HepG2 (cell line): ENCODE measurements around the gene FOXRED2. TPM values are rescaled to one million over a fixed set of nuclear protein-coding genes. Genes with fewer than 3 reads are reported as not detected.

ENCODE experiments used
- ATAD3A ChIP-seq: sonication (generic); formaldehyde crosslinking; IDR thresholded peaks from 2 replicates; pipeline ENCODE4 v1.4.0; 2020; ENCODE audit warnings: missing genetic modification reagents
- BRD4 ChIP-seq: sonication (generic); formaldehyde crosslinking; IDR thresholded peaks from 2 replicates; pipeline ENCODE4 v1.4.0; 2020; ENCODE audit warnings: missing genetic modification reagents
- FOXK2 ChIP-seq: fragments of 450-650 bp; IDR thresholded peaks from 2 replicates; pipeline ENCODE4 v1.6.1; 2016
- GATAD1 ChIP-seq: IDR thresholded peaks from 2 replicates; pipeline ENCODE4 v1.6.1; 2016; ENCODE audit warnings: missing genetic modification reagents, missing compliant biosample characterization
- HDAC2 ChIP-seq: sonication (generic); formaldehyde crosslinking; IDR thresholded peaks from 2 replicates; pipeline ENCODE4 v1.4.0; 2020; ENCODE audit warnings: missing genetic modification reagents
- JDP2 ChIP-seq: sonication (generic); formaldehyde crosslinking; IDR thresholded peaks from 2 replicates; pipeline ENCODE4 v1.8.1; 2022; ENCODE audit warnings: missing genetic modification reagents, borderline replicate concordance
- KAT7 ChIP-seq: IDR thresholded peaks from 2 replicates; pipeline ENCODE4 v1.6.1; 2018; ENCODE audit warnings: borderline replicate concordance, missing compliant biosample characterization
- LCORL ChIP-seq, 2 experiments: fragments of 450-650 bp in 1 of 2; sonication (generic) in 1 of 2; formaldehyde crosslinking in 1 of 2; IDR thresholded peaks; 2 replicates each; pipeline versions ENCODE4 v1.5.0 to v1.6.1; 2017 to 2020; ENCODE audit warnings: antibody characterized with exemption in 1 of 2, missing genetic modification reagents in 1 of 2
- MAFK ChIP-seq, 2 experiments: IDR thresholded peaks in 1 of 2; conservative IDR thresholded peaks in 1 of 2; 2 replicates each; pipeline ENCODE4 v1.6.1; 2011; ENCODE audit warnings: improper control_type of control experiment in 2 of 2, low read length in 2 of 2
- NCOA5 ChIP-seq: sonication (generic); formaldehyde crosslinking; IDR thresholded peaks from 2 replicates; pipeline ENCODE4 v1.4.0; 2020; ENCODE audit warnings: missing genetic modification reagents
- NFE2L1 ChIP-seq: sonication (generic); formaldehyde crosslinking; IDR thresholded peaks from 2 replicates; pipeline ENCODE4 v1.4.0; 2020; ENCODE audit warnings: missing genetic modification reagents, mild to moderate bottlenecking, borderline replicate concordance
- NONO ChIP-seq, 2 experiments: fragments of 450-650 bp in 1 of 2; sonication (generic) in 1 of 2; formaldehyde crosslinking in 1 of 2; IDR thresholded peaks in 1 of 2; conservative IDR thresholded peaks in 1 of 2; 2 replicates each; pipeline versions ENCODE4 v1.6.1 to v1.8.0; 2017 to 2022; ENCODE audit warnings: mild to moderate bottlenecking in 1 of 2, missing genetic modification reagents in 1 of 2, moderate library complexity in 1 of 2
- NR2C2 ChIP-seq: sonication (generic); formaldehyde crosslinking; IDR thresholded peaks from 2 replicates; pipeline ENCODE4 v1.4.0; 2020; ENCODE audit warnings: missing genetic modification reagents, mild to moderate bottlenecking, moderate library complexity, borderline replicate concordance
- SMYD3 ChIP-seq: sonication (generic); formaldehyde crosslinking; IDR thresholded peaks from 2 replicates; pipeline ENCODE4 v1.8.1; 2023; ENCODE audit warnings: mild to moderate bottlenecking, missing genetic modification reagents
- SNAPC2 ChIP-seq: sonication (generic); formaldehyde crosslinking; IDR thresholded peaks from 2 replicates; pipeline ENCODE4 v1.8.1; 2022; ENCODE audit warnings: mild to moderate bottlenecking, missing genetic modification reagents
- SPEN ChIP-seq: sonication (generic); formaldehyde crosslinking; IDR thresholded peaks from 2 replicates; pipeline ENCODE4 v1.5.1; 2020; ENCODE audit warnings: low read depth, mild to moderate bottlenecking, missing genetic modification reagents
- WIZ ChIP-seq: sonication (generic); formaldehyde crosslinking; IDR thresholded peaks from 2 replicates; pipeline ENCODE4 v1.5.1; 2020; ENCODE audit warnings: mild to moderate bottlenecking, missing genetic modification reagents
- ZFP36L2 ChIP-seq: sonication (generic); formaldehyde crosslinking; IDR thresholded peaks from 2 replicates; pipeline ENCODE4 v1.4.0; 2020; ENCODE audit warnings: missing genetic modification reagents
- ZFP37 ChIP-seq: sonication (generic); formaldehyde crosslinking; IDR thresholded peaks from 2 replicates; pipeline ENCODE4 v1.4.0; 2020; ENCODE audit warnings: missing genetic modification reagents, borderline replicate concordance
- ZNF12 ChIP-seq: sonication (generic); formaldehyde crosslinking; IDR thresholded peaks from 2 replicates; pipeline ENCODE4 v1.5.0; 2020; ENCODE audit warnings: missing genetic modification reagents
- ZNF121 ChIP-seq: sonication (generic); formaldehyde crosslinking; IDR thresholded peaks from 2 replicates; pipeline ENCODE4 v1.5.0; 2020; ENCODE audit warnings: mild to moderate bottlenecking, missing genetic modification reagents
- ZNF235 ChIP-seq: sonication (generic); formaldehyde crosslinking; IDR thresholded peaks from 2 replicates; pipeline ENCODE4 v1.8.1; 2023; ENCODE audit warnings: mild to moderate bottlenecking, missing genetic modification reagents, borderline replicate concordance
- ZNF256 ChIP-seq: sonication (generic); formaldehyde crosslinking; conservative IDR thresholded peaks from 2 replicates; pipeline ENCODE4 v1.4.0; 2020; ENCODE audit warnings: missing genetic modification reagents
- ZSCAN12 ChIP-seq: sonication (generic); formaldehyde crosslinking; IDR thresholded peaks from 2 replicates; pipeline ENCODE4 v1.9.0; 2021; ENCODE audit warnings: mild to moderate bottlenecking, missing genetic modification reagents
- polyA plus RNA-seq, 8 experiments: library from polyadenylated mRNA; depleted of rRNA in 3 of 8; stranded (reverse) in 7 of 8; unstranded in 1 of 8; fragments of >200 nt; fragmentation: Illumina TruSeq in 4 of 8; extraction: Trizol in 4 of 8; gene quantifications; 2 replicates each; pipeline versions ENCODE4 v1.2.1 to v1.2.3, GENCODE V29; 2011 to 2016; ENCODE audit warnings: low read depth in 4 of 8, missing spikeins in 1 of 8, mixed read lengths in 1 of 8; ENCODE audit not compliant: insufficient read depth in 1 of 8
- total RNA-seq, 5 experiments: library from RNA; depleted of rRNA; stranded (reverse); fragments of >200 nt; fragmentation: Illumina TruSeq; extraction: Trizol; gene quantifications; 2 replicates each; pipeline ENCODE4 v1.2.3, GENCODE V29; 2016; ENCODE audit warnings: low read depth in 1 of 5
- TF ChIP-seq, protein P1 (sequence below): sonication (generic); formaldehyde crosslinking; IDR thresholded peaks from 2 replicates; pipeline ENCODE4 v1.4.0; 2020; ENCODE audit warnings: missing genetic modification reagents
- TF ChIP-seq, protein P2 (sequence below): sonication (generic); formaldehyde crosslinking; IDR thresholded peaks from 2 replicates; pipeline ENCODE4 v1.8.1; 2022; ENCODE audit warnings: mild to moderate bottlenecking, missing genetic modification reagents
- TF ChIP-seq, protein P3 (sequence below): sonication (generic); formaldehyde crosslinking; IDR thresholded peaks from 2 replicates; pipeline ENCODE4 v1.5.0; 2020; ENCODE audit warnings: missing genetic modification reagents, mild to moderate bottlenecking, borderline replicate concordance

The FOXRED2 gene
- total and polyA plus RNA-seq, 2 of the 13 experiments (the other 11 are each of a cell fraction or from before 2014, with no cell fraction given): 9.3 to 28.1 TPM

DNA sequence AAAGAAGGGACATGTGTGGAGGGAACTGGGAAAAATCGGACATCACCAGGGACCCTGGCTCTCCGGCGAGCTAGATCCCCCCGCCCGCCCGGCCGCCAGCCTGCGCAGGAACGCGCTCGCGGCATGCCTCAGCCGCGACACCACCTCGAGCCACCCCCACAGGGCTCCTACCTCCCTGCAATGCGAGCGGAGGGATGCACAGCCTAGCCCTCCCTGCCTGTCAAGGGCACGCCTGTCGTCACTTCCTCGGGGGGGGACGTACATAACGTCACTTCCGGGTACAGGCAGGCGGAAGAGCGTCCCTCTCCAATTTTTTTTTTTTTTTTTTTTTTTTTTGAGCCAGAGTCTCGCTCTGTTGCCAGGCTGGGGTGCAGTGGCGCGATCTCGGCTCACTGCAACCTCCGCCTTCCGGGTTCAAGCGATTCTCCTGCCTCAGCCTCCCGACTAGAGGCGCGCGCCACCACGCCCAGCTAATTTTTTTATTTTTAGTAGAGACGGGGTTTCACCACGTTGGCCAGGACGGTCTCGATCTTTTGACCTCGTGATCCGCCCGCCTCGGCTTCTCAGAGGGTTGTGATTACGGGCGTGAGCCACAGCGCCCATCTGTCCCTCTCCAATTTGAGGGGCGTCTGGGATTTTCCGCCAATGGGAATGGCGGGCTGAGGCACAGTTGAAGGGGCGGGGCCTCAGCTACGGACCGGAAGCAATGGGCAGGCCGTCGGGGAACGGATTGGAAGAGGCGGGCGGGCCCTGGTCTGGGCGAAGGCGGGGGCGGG lies 25.3 kb downstream of the FOXRED2 start, which contains the start of gene TXN2 (continued):
- TF ChIP-seq MAFK (conservative IDR thresholded peaks at IDR 0.05 in 1 of 2, IDR thresholded peaks at IDR 0.05 in 1 of 2; ENCODE audit: low read length in 2 of 2) (no peak), ZNF121 (CRISPR knock-in tag) (no peak), ZNF12 (0 out of 2 replicates have a peak, but pooled peaks have one; percentile 46), NR2C2 (peak; percentile 74), GATAD1 (CRISPR knock-in tag) (peak; percentile 95), ATAD3A (CRISPR knock-in tag) (no peak), NCOA5 (CRISPR knock-in tag) (no peak), FOXK2 (no peak), ZNF256 (CRISPR knock-in tag) (no peak; the same call in 1 of the 2 replicates), WIZ (no peak), HDAC2 (no peak; the same call in 1 of the 2 replicates), NFE2L1 (CRISPR knock-in tag) (no peak), ZNF235 (no peak), KAT7 (CRISPR knock-in tag) (no peak; the same call in 1 of the 2 replicates), JDP2 (CRISPR knock-in tag) (no peak), ZFP36L2 (CRISPR knock-in tag) (no peak), ZFP37 (CRISPR knock-in tag) (no peak), LCORL (IDR thresholded peaks at IDR 0.05) (no peak), LCORL (CRISPR knock-in tag; IDR thresholded peaks at IDR 0.05) (0 out of 2 replicates have a peak, but pooled peaks have one; percentile 35), NONO (IDR thresholded peaks at IDR 0.05) (no peak), NONO (CRISPR knock-in tag; conservative IDR thresholded peaks at IDR 0.05) (no peak), BRD4 (CRISPR knock-in tag) (0 out of 2 replicates have a peak, but pooled peaks have one; percentile 61), SMYD3 (CRISPR knock-in tag) (no peak), SPEN (CRISPR knock-in tag) (peak; percentile 58; the same call in 1 of the 2 replicates), ZSCAN12 (CRISPR knock-in tag) (no peak), SNAPC2 (CRISPR knock-in tag) (no peak)
- TF ChIP-seq, protein P1, sequence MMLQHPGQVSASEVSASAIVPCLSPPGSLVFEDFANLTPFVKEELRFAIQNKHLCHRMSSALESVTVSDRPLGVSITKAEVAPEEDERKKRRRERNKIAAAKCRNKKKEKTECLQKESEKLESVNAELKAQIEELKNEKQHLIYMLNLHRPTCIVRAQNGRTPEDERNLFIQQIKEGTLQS: no peak
- TF ChIP-seq, protein P2, sequence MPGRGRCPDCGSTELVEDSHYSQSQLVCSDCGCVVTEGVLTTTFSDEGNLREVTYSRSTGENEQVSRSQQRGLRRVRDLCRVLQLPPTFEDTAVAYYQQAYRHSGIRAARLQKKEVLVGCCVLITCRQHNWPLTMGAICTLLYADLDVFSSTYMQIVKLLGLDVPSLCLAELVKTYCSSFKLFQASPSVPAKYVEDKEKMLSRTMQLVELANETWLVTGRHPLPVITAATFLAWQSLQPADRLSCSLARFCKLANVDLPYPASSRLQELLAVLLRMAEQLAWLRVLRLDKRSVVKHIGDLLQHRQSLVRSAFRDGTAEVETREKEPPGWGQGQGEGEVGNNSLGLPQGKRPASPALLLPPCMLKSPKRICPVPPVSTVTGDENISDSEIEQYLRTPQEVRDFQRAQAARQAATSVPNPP (CRISPR knock-in tag): no peak
- TF ChIP-seq, protein P3, sequence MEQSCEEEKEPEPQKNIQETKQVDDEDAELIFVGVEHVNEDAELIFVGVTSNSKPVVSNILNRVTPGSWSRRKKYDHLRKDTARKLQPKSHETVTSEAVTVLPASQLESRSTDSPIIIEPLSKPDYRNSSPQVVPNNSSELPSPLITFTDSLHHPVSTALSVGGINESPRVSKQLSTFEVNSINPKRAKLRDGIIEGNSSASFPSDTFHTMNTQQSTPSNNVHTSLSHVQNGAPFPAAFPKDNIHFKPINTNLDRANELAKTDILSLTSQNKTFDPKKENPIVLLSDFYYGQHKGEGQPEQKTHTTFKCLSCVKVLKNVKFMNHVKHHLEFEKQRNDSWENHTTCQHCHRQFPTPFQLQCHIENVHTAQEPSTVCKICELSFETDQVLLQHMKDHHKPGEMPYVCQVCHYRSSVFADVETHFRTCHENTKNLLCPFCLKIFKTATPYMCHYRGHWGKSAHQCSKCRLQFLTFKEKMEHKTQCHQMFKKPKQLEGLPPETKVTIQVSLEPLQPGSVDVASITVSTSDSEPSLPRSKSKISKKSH: no peak
